Measurements from ENCODE around the gene DAP. TPM values are rescaled to one million over a fixed set of nuclear protein-coding genes. Genes with fewer than 3 reads are reported as not detected.

The DAP gene
- total RNA-seq, 2 experiments from 2014 or later, result 42.5 to 45.3 TPM

DNA sequence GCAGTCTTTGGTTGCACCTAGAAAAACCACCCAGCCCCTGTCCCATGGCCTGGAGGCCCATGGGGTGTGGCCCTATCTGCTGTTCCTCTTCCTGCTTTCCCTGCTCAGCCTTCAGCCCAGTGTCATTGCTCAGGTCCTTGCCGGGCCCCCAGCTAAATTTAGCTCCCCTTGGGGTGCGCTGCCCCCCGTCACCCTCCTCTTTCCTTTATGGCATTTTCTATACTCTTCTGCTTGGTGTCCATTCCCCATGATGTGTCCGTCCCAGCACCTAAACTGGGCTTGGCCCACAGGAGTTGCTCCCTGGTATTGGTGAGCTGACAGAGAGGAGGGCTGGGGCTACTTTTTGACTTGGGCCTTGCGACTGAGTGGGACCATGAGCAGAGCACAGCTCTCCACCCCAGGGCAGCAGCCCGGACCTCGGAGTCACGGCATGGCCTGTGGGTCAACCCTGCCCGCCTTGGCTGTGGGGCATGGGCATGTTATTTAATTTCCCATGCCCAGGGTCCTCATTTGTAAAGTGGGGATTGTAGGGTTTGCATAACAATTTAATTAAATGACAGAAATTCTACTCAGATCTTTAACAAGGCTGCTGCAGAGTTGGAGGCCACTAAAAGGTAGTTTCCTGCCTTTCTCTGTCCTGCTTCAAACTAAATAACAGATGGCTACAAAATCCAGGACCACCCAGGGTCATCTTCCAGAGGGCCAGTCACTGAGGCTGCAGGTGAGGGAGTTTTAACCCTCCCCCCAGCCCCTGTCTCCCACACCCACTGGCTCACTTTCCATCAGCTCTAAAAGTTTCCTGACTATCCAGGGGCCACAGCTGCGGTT lies 98.2 kb downstream of the DAP start:
- H3K4me3 Mint-ChIP-seq, result no peak overlapping the region
- POLR2A ChIA-PET, result interaction anchor here (0.8 kb wide), 1 partner anchor 222 kb away, joined by 4 read pairs; no protein-coding TSS in a partner anchor
- TF ChIP-seq, protein P1, sequence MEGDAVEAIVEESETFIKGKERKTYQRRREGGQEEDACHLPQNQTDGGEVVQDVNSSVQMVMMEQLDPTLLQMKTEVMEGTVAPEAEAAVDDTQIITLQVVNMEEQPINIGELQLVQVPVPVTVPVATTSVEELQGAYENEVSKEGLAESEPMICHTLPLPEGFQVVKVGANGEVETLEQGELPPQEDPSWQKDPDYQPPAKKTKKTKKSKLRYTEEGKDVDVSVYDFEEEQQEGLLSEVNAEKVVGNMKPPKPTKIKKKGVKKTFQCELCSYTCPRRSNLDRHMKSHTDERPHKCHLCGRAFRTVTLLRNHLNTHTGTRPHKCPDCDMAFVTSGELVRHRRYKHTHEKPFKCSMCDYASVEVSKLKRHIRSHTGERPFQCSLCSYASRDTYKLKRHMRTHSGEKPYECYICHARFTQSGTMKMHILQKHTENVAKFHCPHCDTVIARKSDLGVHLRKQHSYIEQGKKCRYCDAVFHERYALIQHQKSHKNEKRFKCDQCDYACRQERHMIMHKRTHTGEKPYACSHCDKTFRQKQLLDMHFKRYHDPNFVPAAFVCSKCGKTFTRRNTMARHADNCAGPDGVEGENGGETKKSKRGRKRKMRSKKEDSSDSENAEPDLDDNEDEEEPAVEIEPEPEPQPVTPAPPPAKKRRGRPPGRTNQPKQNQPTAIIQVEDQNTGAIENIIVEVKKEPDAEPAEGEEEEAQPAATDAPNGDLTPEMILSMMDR (IDR thresholded peaks at IDR 0.05), result no peak
- no peak overlapping the region for H3K27ac Mint-ChIP-seq
- no peaks in the 10 kb centered on the region for H3K4me1 Mint-ChIP-seq (ENCODE audit: low read depth)
- peaks cover 2% of the 10 kb centered on the region for H3K27me3 Mint-ChIP-seq
- intact Hi-C loops (cut with micrococcal nuclease), result no loop called here
- no peak for DNase-seq
- peaks cover 4% of the 10 kb centered on the region for H3K9me3 Mint-ChIP-seq
- CTCF ChIA-PET, result interaction anchor here (0.7 kb wide), 1 partner anchor 14 kb away, joined by 3 read pairs; no protein-coding TSS in a partner anchor
- no peaks in the 10 kb centered on the region for H3K36me3 Mint-ChIP-seq (ENCODE audit: low read depth)
- ATAC-seq, result no peak

GRCh38 chr5:10662083-10662482 lies 99.0 kb downstream of the DAP start:
- no peak for DNase-seq
- peaks cover 4% of the 10 kb centered on the region for H3K9me3 Mint-ChIP-seq
- ChIA-PET POLR2A (no interaction called here), CTCF (no interaction called here)
- no peak overlapping the region for H3K27ac Mint-ChIP-seq
- no peaks in the 10 kb centered on the region for H3K36me3 Mint-ChIP-seq (ENCODE audit: low read depth)
- H3K4me3 Mint-ChIP-seq, result no peak overlapping the region
- TF ChIP-seq, protein P1 (IDR thresholded peaks at IDR 0.05), result no peak
- intact Hi-C loops (cut with micrococcal nuclease), result no loop called here
- no peak for ATAC-seq
- H3K27me3 Mint-ChIP-seq, result peaks cover 2% of the 10 kb centered on the region
- H3K4me1 Mint-ChIP-seq (ENCODE audit: low read depth), result no peaks in the 10 kb centered on the region

- no peak overlapping the region for H3K27ac Mint-ChIP-seq
- ChIA-PET CTCF (no interaction called here), POLR2A (no interaction called here)
- H3K9me3 Mint-ChIP-seq, result peaks cover 4% of the 10 kb centered on the region
- H3K27me3 Mint-ChIP-seq, result peaks cover 2% of the 10 kb centered on the region
- no peaks in the 10 kb centered on the region for H3K36me3 Mint-ChIP-seq (ENCODE audit: low read depth)
- H3K4me1 Mint-ChIP-seq (ENCODE audit: low read depth), result no peaks in the 10 kb centered on the region
- no peak for ATAC-seq
- no peak for DNase-seq
- TF ChIP-seq, protein P1 (IDR thresholded peaks at IDR 0.05), result no peak
- no peak overlapping the region for H3K4me3 Mint-ChIP-seq
- intact Hi-C loops (cut with micrococcal nuclease), result no loop called here
These were observed 99.6 kb downstream of the DAP start for GRCh38 chr5:10661401-10661800.

GRCh38 chr5:10660720-10661387 lies 100.2 kb downstream of the DAP start:
- intact Hi-C loops (cut with micrococcal nuclease), result no loop called here
- TF ChIP-seq, protein P1 (IDR thresholded peaks at IDR 0.05), result no peak
- POLR2A ChIA-PET, result no interaction called here
- H3K4me3 Mint-ChIP-seq, result no peak overlapping the region
- H3K27ac Mint-ChIP-seq, result no peak overlapping the region
- DNase-seq (no peak), ATAC-seq (no peak)
- H3K36me3 Mint-ChIP-seq (ENCODE audit: low read depth), result no peaks in the 10 kb centered on the region
- peaks cover 2% of the 10 kb centered on the region for H3K27me3 Mint-ChIP-seq
- CTCF ChIA-PET, result no interaction called here
- H3K4me1 Mint-ChIP-seq (ENCODE audit: low read depth), result no peaks in the 10 kb centered on the region
- H3K9me3 Mint-ChIP-seq, result peaks cover 4% of the 10 kb centered on the region

DNA sequence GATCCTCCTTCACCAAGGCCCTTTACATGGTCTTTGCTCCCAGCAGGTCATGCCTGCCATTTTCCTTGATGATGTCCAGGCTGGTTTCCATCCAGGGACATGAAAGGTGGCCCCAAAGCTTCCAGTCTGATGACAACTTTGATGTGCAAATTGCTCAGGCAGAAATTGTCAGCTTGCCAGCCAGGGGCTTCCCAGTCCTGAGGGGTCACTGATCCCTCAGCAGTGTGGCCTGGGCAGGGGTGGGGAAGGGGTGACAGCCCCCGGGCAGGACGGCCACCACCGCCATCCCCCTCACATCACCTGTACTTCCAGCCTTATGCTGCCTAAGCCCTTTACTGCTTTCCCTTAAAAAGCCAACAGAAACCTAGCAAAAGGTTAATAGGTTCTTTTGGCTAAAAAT lies 100.9 kb downstream of the DAP start:
- TF ChIP-seq, protein P1 (IDR thresholded peaks at IDR 0.05), result no peak
- H3K27ac Mint-ChIP-seq, result no peak overlapping the region
- H3K4me3 Mint-ChIP-seq, result no peak overlapping the region
- intact Hi-C loops (cut with micrococcal nuclease), result no loop called here
- peaks cover 2% of the 10 kb centered on the region for H3K27me3 Mint-ChIP-seq
- ChIA-PET CTCF (no interaction called here), POLR2A (no interaction called here)
- DNase-seq (no peak), ATAC-seq (no peak)
- no peaks in the 10 kb centered on the region for H3K36me3 Mint-ChIP-seq (ENCODE audit: low read depth)
- H3K4me1 Mint-ChIP-seq (ENCODE audit: low read depth), result no peaks in the 10 kb centered on the region
- peaks cover 4% of the 10 kb centered on the region for H3K9me3 Mint-ChIP-seq
